Measurements from ENCODE around the gene CCNYL1.

DNA sequence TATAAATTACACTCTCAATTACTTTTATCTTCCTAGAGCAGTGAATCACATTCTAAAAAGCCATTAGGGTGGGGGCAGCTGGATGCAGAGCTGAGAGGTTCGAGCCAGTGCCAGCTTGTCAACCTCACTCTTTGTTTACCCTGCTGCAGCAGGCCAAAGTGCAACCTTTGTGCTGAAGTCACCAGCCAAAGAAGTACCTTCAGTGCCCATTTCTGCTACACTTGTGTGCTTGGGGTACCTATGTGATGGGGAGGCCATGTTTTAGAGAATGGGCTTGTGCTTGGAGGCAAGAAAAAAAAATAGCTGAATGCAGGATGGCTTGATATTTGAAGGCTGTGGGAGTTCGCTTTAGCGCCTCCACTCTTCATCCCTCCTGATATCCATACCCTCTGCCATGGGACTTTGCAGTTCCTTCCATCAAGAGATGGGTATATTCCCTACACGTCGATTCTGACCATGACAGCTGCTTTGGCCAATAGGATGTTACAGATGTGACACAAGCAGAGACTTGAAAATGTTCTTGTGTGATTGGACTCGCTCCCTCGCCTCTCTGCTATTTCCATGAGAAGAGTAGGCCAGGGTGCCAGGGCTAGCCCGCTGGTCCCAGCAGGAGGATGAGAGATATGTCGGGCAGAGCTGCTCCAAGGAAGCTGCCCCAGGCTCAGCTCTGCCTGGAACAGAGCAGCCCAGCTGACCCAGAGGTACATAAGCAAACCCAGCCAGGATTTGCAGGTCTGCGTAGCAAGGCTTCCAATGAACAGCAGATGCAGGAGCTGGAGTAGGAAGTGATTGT lies 71.0 kb downstream of the CCNYL1 start:
- TF ChIP-seq, protein P1, sequence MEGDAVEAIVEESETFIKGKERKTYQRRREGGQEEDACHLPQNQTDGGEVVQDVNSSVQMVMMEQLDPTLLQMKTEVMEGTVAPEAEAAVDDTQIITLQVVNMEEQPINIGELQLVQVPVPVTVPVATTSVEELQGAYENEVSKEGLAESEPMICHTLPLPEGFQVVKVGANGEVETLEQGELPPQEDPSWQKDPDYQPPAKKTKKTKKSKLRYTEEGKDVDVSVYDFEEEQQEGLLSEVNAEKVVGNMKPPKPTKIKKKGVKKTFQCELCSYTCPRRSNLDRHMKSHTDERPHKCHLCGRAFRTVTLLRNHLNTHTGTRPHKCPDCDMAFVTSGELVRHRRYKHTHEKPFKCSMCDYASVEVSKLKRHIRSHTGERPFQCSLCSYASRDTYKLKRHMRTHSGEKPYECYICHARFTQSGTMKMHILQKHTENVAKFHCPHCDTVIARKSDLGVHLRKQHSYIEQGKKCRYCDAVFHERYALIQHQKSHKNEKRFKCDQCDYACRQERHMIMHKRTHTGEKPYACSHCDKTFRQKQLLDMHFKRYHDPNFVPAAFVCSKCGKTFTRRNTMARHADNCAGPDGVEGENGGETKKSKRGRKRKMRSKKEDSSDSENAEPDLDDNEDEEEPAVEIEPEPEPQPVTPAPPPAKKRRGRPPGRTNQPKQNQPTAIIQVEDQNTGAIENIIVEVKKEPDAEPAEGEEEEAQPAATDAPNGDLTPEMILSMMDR (conservative IDR thresholded peaks at IDR 0.05 in 1 of 2, IDR thresholded peaks at IDR 0.05 in 1 of 2; ENCODE audit: low read depth in 1 of 2, low read length in 2 of 2), result no peak
- no peak for TF ChIP-seq EZH2 (IDR thresholded peaks at IDR 0.05; ENCODE audit: low read length, missing control alignments)

Measured in fibroblast of lung (primary cell).